ENCODE results near the gene FARSB.

Gene FARSB

DNA sequence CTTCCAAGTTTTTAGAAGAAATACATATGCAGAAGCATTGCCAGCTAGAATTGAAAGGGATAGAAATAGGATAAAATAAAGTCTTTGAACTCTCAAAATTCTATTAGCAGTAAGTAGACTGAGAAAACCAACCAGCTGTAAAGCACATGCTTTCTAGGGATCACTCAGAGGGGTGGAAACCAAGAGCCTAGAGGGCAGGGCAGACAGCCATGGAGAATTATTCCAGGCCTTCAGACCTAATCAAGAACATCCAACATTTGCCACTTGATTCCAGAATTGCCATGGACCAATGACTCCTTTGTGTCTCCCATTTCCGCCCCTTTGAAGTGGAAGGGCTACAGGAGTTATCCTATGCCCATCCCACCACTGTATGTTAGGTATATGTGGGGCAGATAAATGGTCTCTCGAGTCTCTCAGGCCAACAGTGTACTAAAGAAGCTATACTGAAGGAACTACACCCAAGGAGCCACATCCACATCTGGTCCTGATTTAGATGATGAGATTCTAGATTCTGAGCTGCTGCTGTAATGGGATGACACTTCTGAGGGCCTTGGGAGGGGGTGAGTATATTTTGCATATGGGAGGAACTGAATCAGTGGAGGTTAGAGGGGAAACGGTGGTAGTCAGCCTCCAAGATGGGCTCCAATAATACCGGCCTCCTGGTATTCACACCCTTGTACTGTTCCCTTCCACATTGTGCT is 4.0 kb downstream of the FARSB start:
- Histone ChIP-seq H3K79me2 (ENCODE audit: insufficient read depth, low read depth) (peaks cover 79% of the 10 kb centered on the region), H3K4me1 (ENCODE audit: low read depth, poor library complexity, severe bottlenecking) (peaks cover 73% of the 10 kb centered on the region), H3K27me3 (ENCODE audit: insufficient read depth, low read depth) (no peaks in the 10 kb centered on the region), H3K36me3 (ENCODE audit: insufficient read depth) (0 out of 2 replicates have a peak, but pooled peaks cover 3% of the 10 kb centered on the region), H3K4me3 (IDR thresholded peaks at IDR 0.05; ENCODE audit: insufficient read depth, low read depth, low read length) (no peak overlapping the region), H3K4me2 (peak overlapping the region; percentile 91; the same call in 1 of the 2 replicates), H2AFZ (ENCODE audit: low read depth) (no peak overlapping the region), H3K27ac (peak overlapping the region; percentile 93; the same call in 1 of the 2 replicates), H4K20me1 (ENCODE audit: insufficient read depth) (peaks cover 4% of the 10 kb centered on the region), H3K9ac (peak overlapping the region; percentile 82; the same call in 1 of the 2 replicates)
- TF ChIP-seq, protein P1, sequence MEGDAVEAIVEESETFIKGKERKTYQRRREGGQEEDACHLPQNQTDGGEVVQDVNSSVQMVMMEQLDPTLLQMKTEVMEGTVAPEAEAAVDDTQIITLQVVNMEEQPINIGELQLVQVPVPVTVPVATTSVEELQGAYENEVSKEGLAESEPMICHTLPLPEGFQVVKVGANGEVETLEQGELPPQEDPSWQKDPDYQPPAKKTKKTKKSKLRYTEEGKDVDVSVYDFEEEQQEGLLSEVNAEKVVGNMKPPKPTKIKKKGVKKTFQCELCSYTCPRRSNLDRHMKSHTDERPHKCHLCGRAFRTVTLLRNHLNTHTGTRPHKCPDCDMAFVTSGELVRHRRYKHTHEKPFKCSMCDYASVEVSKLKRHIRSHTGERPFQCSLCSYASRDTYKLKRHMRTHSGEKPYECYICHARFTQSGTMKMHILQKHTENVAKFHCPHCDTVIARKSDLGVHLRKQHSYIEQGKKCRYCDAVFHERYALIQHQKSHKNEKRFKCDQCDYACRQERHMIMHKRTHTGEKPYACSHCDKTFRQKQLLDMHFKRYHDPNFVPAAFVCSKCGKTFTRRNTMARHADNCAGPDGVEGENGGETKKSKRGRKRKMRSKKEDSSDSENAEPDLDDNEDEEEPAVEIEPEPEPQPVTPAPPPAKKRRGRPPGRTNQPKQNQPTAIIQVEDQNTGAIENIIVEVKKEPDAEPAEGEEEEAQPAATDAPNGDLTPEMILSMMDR (conservative IDR thresholded peaks at IDR 0.05; ENCODE audit: low read depth, low read length) = no peak

DNA sequence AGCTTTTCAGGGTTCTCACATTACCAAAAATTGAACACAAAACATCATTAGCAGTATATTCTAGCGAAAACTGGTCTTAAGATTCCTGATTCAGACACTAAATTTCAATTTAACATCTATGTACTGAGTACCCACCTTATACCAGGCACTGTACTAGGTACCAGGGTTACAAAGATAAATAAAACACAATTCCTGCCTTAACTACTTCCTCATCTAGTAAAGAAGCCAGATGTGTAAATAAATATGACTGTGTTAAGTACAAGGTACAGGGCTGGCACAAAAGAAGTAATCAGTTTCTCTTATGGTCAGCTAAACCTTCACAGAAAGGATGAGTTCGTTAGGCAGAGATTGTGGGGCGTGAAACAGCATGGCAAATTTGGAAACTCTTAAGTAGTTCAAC is 6.1 kb downstream of the FARSB start:
- Histone ChIP-seq H4K20me1 (ENCODE audit: insufficient read depth) (peaks cover 4% of the 10 kb centered on the region), H3K79me2 (ENCODE audit: insufficient read depth, low read depth) (peaks cover 85% of the 10 kb centered on the region), H3K9ac (no peak overlapping the region), H3K4me3 (IDR thresholded peaks at IDR 0.05; ENCODE audit: insufficient read depth, low read depth, low read length) (no peak overlapping the region), H3K27me3 (ENCODE audit: insufficient read depth, low read depth) (no peaks in the 10 kb centered on the region), H2AFZ (ENCODE audit: low read depth) (no peak overlapping the region), H3K36me3 (ENCODE audit: insufficient read depth) (peaks cover 8% of the 10 kb centered on the region; the same call in 1 of the 2 replicates), H3K27ac (no peak overlapping the region), H3K4me1 (ENCODE audit: low read depth, poor library complexity, severe bottlenecking) (peaks cover 93% of the 10 kb centered on the region), H3K4me2 (no peak overlapping the region; the same call in 1 of the 2 replicates)
- TF ChIP-seq, protein P1 (conservative IDR thresholded peaks at IDR 0.05; ENCODE audit: low read depth, low read length) = no peak

DNA sequence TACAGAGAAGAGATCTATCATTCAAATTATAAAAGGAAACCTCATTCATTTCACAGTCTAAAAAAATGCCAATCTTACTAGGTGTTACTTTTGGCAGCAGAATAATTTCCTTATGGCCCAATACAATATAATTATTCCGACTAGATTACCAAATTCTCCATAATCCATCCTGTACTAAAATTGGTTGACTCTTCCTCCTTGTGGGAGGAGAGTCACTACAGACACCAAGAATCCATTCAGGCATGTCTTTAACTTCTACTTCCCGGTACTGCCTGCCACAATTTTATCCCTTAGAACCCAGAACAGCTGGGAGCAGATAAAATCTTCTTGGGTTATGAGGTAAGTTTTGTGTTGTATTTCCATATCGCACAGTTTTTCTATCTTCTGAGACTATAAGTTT is 9.9 kb downstream of the FARSB start:
- Histone ChIP-seq H3K27ac (no peak overlapping the region), H3K27me3 (ENCODE audit: insufficient read depth, low read depth) (no peaks in the 10 kb centered on the region), H2AFZ (ENCODE audit: low read depth) (no peak overlapping the region), H3K36me3 (ENCODE audit: insufficient read depth) (peaks cover 13% of the 10 kb centered on the region; the same call in 1 of the 2 replicates), H3K4me3 (IDR thresholded peaks at IDR 0.05; ENCODE audit: insufficient read depth, low read depth, low read length) (no peak overlapping the region), H3K4me1 (ENCODE audit: low read depth, poor library complexity, severe bottlenecking) (peaks cover 60% of the 10 kb centered on the region), H3K79me2 (ENCODE audit: insufficient read depth, low read depth) (peaks cover 54% of the 10 kb centered on the region), H3K4me2 (no peak overlapping the region), H3K9ac (no peak overlapping the region), H4K20me1 (ENCODE audit: insufficient read depth) (peaks cover 4% of the 10 kb centered on the region)
- TF ChIP-seq, protein P1 (conservative IDR thresholded peaks at IDR 0.05; ENCODE audit: low read depth, low read length) = no peak

GRCh38 chr2:222643134-222643533 is 12.8 kb downstream of the FARSB start:
- Histone ChIP-seq H3K4me1 (ENCODE audit: low read depth, poor library complexity, severe bottlenecking) (peaks cover 34% of the 10 kb centered on the region), H2AFZ (ENCODE audit: low read depth) (no peak overlapping the region), H3K27ac (no peak overlapping the region), H3K9ac (no peak overlapping the region), H3K4me2 (no peak overlapping the region), H3K4me3 (IDR thresholded peaks at IDR 0.05; ENCODE audit: insufficient read depth, low read depth, low read length) (no peak overlapping the region), H3K27me3 (ENCODE audit: insufficient read depth, low read depth) (no peaks in the 10 kb centered on the region), H3K79me2 (ENCODE audit: insufficient read depth, low read depth) (peaks cover 26% of the 10 kb centered on the region; the same call in 1 of the 2 replicates), H4K20me1 (ENCODE audit: insufficient read depth) (no peaks in the 10 kb centered on the region; the same call in 1 of the 2 replicates), H3K36me3 (ENCODE audit: insufficient read depth) (peaks cover 19% of the 10 kb centered on the region; the same call in 1 of the 2 replicates)
- TF ChIP-seq, protein P1 (conservative IDR thresholded peaks at IDR 0.05; ENCODE audit: low read depth, low read length) = no peak

Measured in KMS-11 (cell line).